Measurements from ENCODE around the gene CTNNBL1.

DNA sequence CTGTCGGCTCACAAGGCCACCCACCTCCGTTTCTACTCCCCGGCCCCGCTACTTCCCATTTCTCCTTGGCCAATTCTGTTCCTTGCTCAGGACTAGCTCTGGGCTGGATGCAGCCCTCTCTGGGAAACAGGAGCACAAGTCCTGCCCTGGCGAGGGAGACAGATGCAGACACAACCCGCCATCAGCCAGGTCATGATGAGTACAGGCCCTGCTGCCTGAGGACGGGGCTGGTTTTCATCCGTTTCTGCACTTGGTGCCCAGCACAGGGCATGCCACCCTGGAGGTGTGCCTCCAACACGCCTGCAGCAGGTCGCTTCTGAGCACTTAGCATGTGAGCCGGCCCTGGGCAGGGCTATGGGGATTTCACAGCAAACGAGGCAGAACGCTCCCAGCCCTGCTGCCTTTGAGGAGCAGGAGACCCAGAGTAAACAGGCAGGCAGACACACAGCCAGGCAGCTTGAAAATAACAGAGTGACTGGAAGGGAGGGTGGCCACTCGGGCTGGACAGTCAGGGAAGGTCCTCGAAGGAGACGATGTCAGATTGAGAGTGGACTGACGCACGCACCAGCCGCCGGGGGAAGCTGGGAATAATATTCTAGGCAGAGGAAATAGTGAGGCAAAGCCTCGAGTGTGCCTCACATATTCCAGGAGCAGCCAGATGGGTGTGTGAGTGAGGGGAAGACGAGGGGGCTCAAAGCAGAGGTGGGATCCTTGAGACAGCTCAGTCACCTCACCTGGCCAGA lies 187.9 kb downstream of the CTNNBL1 start:
- no peak for TF ChIP-seq POLR2A (IDR thresholded peaks at IDR 0.05)
- TF ChIP-seq, protein P1, sequence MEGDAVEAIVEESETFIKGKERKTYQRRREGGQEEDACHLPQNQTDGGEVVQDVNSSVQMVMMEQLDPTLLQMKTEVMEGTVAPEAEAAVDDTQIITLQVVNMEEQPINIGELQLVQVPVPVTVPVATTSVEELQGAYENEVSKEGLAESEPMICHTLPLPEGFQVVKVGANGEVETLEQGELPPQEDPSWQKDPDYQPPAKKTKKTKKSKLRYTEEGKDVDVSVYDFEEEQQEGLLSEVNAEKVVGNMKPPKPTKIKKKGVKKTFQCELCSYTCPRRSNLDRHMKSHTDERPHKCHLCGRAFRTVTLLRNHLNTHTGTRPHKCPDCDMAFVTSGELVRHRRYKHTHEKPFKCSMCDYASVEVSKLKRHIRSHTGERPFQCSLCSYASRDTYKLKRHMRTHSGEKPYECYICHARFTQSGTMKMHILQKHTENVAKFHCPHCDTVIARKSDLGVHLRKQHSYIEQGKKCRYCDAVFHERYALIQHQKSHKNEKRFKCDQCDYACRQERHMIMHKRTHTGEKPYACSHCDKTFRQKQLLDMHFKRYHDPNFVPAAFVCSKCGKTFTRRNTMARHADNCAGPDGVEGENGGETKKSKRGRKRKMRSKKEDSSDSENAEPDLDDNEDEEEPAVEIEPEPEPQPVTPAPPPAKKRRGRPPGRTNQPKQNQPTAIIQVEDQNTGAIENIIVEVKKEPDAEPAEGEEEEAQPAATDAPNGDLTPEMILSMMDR (IDR thresholded peaks at IDR 0.05): no peak
